Measurements from ENCODE around the gene ASB6.
A peak's percentile ranks its signal among the peaks of the same experiment; 100 is the strongest.

ASB6 gene

DNA sequence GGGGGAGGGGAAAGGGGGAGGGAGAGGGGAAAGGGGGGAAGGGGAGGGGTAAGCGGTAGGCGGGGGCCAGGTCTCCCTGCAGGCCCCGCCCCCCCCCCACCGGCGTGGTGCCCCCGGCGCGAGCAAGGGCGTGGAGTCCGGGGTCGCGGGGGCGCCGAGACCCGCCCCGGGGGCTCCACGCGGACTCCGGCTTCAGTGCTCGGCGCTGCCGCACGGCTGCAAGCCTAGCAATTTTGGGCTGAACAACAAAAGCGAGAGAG, 31.8 kb downstream of the ASB6 start:
- H3K4me3 ChIP-seq (ENCODE audit: control insufficient read depth, low read depth, low read length): peak overlapping the region; percentile 64
- DNase-seq (ENCODE audit: low read depth): no peak
- TF ChIP-seq, protein P1, sequence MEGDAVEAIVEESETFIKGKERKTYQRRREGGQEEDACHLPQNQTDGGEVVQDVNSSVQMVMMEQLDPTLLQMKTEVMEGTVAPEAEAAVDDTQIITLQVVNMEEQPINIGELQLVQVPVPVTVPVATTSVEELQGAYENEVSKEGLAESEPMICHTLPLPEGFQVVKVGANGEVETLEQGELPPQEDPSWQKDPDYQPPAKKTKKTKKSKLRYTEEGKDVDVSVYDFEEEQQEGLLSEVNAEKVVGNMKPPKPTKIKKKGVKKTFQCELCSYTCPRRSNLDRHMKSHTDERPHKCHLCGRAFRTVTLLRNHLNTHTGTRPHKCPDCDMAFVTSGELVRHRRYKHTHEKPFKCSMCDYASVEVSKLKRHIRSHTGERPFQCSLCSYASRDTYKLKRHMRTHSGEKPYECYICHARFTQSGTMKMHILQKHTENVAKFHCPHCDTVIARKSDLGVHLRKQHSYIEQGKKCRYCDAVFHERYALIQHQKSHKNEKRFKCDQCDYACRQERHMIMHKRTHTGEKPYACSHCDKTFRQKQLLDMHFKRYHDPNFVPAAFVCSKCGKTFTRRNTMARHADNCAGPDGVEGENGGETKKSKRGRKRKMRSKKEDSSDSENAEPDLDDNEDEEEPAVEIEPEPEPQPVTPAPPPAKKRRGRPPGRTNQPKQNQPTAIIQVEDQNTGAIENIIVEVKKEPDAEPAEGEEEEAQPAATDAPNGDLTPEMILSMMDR (IDR thresholded peaks at IDR 0.05; ENCODE audit: control insufficient read depth, insufficient read depth, low read depth, low read length, missing control alignments): no peak

DNA sequence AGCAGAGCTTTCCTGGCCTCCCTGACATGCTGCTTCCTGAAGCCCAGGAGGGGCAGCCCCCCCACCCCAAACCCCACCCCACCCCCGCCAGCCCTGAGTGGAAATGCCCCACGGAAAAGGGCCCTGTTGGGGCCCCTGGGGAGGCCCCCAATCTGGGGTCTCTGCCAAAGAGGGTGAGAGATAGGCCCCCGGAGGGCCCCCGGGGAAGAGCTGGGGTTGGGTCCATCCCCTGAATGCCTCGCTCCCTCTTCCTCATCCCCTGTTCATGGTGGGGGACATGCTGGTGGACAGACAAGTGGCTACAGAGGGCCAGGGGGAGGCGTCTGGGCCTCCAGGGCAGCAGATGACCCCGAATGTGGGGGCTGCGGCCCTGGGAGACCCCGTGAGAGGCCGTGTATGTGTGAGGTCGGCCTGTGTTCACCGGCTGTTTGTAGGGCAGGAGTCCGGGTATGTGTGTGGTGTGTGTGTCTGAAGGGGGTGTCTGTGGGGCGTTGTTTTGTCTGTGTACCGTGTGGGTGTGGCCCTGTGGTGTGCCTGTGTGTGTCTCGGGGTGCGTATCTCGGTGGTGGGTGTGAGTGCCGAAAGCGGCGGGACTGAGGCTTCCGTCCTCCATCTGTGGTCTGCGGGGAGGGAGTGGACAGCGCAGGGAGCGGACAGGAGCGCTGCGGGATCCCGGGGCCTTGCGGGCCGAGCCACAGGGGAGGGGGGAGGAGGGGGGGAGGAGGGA, 32.3 kb downstream of the ASB6 start:
- DNase-seq (ENCODE audit: low read depth): no peak
- H3K4me3 ChIP-seq (ENCODE audit: control insufficient read depth, low read depth, low read length): peak overlapping the region; percentile 26
- TF ChIP-seq, protein P1 (IDR thresholded peaks at IDR 0.05; ENCODE audit: control insufficient read depth, insufficient read depth, low read depth, low read length, missing control alignments): no peak

DNA sequence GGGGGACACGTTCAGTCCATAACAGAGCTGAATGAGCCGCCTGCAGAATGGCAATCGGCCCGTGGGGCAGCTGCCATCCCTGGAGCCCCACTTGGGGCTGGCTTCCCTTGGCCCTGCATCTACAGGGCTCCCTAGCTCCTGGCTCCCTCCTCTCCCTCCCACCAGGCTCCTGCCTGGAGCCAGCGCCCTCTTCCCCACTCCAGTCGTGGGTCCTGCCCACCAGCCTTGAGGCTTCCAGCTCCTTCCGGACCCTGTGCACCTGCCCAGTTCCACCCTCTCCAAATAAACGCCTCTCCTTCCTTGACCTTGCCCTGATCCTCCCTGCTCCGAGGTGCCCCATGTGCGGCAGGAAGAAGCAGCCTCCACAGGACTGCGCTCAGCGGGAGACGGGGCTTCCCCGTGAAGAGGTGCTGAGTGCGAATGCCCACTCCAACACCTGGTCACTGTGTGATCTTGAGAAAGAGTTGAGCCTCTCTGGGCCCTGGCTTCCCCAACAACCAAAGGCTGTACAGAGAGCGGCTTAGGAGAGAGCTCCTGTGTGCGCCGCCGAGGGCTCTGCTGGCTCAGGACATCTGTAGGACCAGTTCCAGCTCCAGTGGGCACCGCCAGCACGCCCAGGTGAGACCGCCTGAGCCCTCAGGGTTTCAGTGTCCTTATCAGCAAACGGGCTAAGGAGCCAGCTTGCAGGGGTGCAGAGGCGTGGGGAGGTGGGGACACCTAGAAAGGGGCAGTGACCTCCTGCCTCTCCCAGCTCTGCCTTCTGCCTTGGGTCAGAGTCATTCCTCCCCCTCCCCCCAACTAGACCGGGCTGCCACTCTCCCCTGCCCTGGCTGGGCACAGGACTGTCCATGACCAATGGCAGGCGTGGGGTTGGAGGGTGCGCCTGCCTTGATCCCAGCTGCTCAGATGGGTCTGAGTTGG, 33.1 kb downstream of the ASB6 start:
- H3K4me3 ChIP-seq (ENCODE audit: control insufficient read depth, low read depth, low read length): no peak overlapping the region
- DNase-seq (ENCODE audit: low read depth): no peak
- TF ChIP-seq, protein P1 (IDR thresholded peaks at IDR 0.05; ENCODE audit: control insufficient read depth, insufficient read depth, low read depth, low read length, missing control alignments): no peak

DNA sequence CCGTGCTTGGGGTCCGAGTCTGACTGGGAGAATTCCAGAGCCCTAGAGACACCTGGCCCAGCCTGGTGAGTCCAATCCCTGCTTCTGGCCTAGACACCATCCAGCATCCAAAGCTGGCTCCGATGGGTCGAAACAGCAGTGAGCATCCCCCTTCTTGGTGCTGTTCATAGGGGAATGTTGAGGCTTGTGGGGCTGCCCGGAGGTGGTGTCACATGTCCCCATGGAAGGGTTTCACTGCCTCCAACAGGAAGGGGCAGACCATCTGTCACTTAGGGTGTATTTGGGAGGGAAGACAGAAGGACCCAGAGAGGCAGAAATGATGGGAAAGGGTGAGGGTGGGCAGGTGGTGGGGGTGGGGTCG, 34.9 kb downstream of the ASB6 start:
- TF ChIP-seq, protein P1 (IDR thresholded peaks at IDR 0.05; ENCODE audit: control insufficient read depth, insufficient read depth, low read depth, low read length, missing control alignments): no peak
- DNase-seq (ENCODE audit: low read depth): no peak

DNA sequence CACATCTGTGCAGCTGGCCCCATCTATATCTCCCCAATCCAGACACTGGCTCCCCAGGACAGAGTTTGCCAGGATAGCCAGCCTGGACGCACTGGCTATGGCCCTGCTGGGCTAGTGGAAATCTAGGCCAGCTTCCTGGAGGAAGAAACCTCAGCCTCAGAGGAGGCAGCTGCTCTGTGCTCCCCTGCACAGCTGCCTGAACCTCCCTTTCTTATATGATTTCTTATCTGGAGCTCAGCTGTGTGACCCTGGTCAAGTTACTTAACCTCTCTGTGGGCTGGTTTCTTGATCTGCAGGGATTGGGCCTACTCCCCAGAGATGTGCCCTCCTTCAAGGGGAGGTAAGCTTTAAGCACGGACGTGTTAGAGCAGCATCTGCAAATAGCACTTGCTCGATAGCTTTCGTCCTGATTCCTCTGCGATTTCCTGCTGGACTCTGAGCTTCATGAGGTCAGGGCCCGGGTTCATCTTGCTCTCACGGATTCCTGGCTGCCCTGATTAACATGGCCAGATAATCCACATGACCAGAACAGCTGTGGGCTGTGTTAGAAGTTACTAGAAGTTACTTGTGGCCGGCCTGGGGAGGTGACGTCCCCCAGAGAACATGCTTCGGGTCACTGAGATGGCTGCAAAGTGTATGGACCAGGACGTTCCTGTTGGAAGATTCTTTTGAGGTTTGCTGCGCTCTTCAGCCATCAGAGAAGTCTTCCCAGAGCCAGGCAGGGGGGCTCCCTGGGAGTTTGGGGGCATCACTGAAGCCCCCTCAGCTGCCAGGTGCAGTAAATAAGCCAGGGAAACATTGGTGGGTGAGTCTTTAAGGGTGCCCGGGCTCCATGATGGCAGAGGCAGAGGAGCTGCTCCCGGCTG, 35.6 kb downstream of the ASB6 start:
- no peak overlapping the region for H3K4me3 ChIP-seq (ENCODE audit: control insufficient read depth, low read depth, low read length)
- no peak for DNase-seq (ENCODE audit: low read depth)
- TF ChIP-seq, protein P1 (IDR thresholded peaks at IDR 0.05; ENCODE audit: control insufficient read depth, insufficient read depth, low read depth, low read length, missing control alignments): no peak

More for the DNA sequence above, 34.9 kb downstream of the ASB6 start:
- no peak overlapping the region for H3K4me3 ChIP-seq (ENCODE audit: control insufficient read depth, low read depth, low read length)

DNA sequence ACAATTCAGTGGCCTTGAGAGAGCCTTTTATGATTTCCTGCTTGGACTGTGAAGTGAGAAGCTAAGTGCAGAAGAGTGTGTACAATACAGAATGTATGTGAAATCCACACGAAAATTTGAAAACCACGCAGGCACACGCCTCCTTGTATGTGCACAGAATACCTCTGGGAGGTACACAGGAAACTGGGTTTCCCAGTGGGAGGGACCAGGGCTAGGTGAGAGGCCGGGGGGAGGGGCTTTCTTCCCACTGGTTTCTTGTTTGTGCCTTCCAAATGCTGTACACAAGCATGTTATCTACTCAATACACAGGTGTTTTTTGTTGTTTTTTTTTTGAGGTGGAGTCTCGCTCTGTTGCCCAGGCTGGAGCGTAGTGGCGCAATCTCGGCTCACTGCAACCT, 37.2 kb downstream of the ASB6 start:
- no peak for DNase-seq (ENCODE audit: low read depth)
- TF ChIP-seq, protein P1 (IDR thresholded peaks at IDR 0.05; ENCODE audit: control insufficient read depth, insufficient read depth, low read depth, low read length, missing control alignments): no peak
- H3K4me3 ChIP-seq (ENCODE audit: control insufficient read depth, low read depth, low read length): no peak overlapping the region
